Fibroblast of skin of right biceps (primary cell): Measurements from ENCODE around the gene OOSP2.
"Not testable (repeated sequence)": the region's sequence is repeated elsewhere in the genome, so short reads cannot be mapped to it uniquely, and the experiment has no call there.

Experiments
- DNase-seq: peaks from one replicate; pipeline ENCODE4 v3.0.0-alpha.2; 2013

Gene OOSP2, protein sequence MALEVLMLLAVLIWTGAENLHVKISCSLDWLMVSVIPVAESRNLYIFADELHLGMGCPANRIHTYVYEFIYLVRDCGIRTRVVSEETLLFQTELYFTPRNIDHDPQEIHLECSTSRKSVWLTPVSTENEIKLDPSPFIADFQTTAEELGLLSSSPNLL

DNA sequence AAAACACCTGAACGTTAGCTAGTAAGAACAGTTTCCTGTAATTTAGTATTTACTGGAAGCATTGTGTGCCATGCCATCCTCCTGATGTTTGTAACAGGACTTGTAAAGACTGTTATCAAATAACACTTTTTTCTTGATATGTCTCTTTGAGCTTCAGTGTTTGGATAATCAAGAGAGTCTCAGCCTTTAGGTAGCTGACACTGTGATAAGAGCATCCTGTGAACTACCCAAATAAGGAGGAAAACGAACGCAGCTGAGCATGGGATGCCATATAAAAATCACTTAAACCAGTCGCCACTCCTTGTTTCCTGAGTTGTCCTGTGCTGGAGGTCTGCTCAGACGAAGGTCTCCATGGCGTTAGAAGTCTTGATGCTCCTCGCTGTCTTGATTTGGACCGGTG, at the start of gene OOSP2:
OOSP2 (plus strand) TSS at position 301 of the 400 bp plus-strand sequence; CDS start at position 352, 51 bp downstream.
- no peak for DNase-seq

DNA sequence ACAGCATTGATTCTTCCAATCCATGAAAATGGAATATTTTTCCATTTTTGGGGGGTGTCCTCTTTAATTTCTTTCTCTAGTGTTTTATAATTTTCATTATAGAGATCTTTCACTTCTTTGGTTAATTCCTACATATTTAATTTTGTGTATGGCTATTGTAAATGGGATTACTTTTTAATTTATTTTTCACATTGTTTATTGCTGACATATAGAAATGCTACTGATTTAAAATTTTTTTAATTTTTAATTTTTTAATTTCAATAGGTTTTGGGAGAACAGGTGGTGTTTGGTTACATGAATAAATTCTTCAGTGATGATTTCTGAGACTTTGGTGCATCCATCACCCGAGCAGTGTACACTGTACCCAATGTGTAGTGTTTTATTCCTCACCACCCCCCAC, 49.8 kb upstream of the OOSP2 start:
- DNase-seq, result no peak

DNA sequence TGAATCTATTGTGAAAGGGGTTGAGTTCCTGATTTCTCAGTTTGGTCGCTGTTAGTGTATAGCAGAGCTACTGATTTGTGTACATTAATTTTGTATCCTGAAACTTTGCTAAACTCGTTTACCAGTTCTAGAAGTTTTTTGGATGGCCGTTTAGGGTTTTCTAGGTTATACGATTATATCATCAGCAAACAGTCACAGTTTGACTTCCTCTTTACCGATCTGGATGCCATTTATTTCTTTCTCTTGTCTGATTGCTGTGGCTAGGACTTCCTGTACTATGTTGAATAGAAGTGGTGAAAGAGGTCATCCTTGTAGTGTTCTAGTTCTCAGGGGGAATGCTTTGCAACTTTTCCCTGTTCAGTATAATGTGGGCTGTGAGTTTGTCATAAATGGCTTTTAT, 47.8 kb upstream of the OOSP2 start:
- DNase-seq, result no peak

DNA sequence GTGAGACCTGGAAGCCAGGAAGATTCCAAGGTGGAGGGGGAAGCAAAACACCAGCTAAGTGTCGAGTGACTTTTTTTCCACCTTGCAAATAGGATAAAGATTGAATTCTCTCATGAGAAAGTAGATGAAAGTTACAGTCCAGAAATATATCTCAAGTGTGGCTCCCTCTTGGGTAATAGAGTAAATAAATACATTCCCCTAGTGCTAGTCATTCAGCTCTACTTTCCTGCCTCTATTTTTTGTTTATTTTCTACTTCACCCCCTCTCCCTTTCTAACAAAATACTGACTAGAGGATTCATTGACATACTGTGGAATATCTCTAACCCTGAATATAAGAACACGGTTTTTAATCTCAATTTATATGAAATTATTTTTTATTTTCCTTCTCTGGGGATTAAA, 42.4 kb upstream of the OOSP2 start:
- DNase-seq, result no peak

DNA sequence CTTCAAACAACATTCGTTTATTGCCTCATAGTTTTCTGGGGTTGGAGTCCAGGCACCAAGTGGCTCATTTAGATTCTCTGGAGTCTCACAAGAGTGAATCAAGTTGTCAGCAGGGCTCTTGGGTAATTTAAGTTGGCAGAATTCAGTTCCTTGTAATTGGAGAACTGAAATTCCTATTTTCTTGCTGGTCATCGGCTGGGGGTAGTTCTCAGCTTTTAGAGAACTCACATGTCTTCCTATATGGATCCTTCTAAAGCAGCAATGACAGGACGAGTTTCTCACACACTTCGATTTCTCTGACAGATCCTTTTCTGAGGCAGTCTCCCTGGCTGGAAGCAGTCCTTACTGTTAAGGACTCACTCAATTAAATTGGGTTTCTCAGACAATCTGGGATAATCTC, 40.5 kb upstream of the OOSP2 start:
- DNase-seq, result no peak

DNA sequence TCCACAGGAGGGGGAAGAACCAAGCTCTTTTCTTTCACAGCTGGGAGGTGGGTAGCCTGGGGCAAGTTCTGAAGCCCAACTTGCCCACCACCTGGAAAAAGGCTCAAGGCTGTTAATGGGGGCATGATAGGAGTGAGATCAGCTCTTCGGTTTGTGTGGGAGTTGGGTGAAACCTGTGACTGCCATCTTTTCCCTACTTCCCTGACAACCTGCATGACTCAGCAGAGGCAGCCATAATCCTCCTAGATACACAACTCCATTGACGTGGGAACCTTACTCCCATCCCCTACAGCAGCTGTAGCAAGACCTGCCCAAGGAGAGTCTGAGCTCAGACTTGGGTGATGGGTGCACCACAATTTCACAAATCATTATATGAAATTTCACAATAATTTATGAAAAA, 36.5 kb upstream of the OOSP2 start:
- DNase-seq, result no peak

DNA sequence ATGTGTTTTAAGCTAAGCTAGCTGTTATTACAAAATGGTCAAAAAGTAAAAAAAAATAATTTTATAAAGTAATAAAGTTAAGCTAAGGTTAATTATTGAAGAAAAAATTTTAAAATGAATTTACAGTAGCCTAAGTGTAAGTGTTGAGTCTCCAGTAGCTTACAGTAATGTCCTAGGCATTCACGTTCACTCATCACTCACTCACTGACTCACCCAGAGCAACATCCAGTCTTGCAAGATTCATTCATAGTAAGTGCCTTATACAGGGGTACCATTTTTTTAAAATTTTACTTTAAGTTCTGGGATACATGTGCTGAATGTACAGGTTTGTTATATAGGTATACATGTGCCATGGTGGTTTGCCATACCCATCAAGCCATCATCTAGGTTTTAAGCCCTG, 34.8 kb upstream of the OOSP2 start:
- DNase-seq, result no peak

DNA sequence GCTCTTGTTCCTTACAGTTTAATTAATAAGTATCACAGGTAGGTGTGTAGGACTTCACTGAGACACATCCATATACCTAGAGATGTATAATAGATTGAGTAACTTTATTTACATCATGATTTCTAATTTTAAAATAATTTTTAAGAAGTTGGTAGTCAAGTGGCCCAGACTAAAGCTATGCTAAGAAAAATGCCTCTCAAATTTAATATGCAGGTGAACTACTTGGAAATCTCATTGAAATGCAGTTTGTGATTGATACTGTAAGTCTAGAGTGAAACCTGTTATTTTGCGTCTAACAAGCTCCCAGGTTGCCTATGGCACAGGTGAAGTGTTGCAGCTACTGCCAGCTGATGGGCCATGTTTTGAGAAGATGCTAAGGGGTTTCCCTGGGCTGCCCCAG, 23.3 kb upstream of the OOSP2 start, which contains the start of gene OOSP4B:
OOSP4B (plus strand) TSS at position 301 of the 400 bp plus-strand sequence.
- DNase-seq, result no peak

DNA sequence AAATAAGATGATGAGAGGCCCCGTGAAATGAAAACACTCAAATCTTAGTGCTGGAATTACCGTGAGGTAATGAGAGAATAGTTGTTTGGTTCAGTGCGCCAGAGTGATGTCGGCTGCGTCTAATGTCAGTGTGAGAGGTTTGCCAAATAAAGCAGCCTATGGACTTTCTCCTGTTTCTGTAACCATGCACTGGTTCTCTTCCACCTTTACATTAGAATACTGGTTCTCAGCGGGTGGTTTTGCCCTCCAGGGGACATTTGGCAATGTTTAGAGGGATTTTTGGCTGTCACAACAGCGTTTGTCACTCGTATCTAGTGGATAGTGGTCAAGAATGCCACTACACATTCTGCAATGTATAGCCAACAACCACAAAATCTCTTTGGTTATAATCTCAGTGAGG, 22.2 kb upstream of the OOSP2 start:
- no peak for DNase-seq

DNA sequence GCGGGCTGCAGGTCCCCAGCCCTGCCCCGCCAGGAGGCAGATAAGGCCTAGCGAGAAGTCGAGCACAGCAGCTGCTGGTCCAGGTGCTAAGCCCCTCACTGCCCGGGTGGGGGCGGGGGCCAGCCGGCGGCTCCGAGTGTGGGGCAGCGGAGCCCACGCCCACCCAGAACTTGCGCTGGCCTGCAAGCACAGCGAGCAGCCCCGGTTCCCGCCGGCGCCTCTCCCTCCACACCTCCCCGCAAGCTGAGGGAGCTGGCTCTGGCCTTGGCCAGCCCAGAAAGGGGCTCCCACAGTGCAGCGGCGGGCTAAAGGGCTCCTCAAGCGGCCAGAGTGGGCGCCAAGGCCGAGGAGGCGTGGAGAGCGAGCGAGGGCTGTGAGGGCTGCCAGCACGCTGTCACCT, 19.8 kb upstream of the OOSP2 start:
- DNase-seq, result not testable (repeated sequence)

DNA sequence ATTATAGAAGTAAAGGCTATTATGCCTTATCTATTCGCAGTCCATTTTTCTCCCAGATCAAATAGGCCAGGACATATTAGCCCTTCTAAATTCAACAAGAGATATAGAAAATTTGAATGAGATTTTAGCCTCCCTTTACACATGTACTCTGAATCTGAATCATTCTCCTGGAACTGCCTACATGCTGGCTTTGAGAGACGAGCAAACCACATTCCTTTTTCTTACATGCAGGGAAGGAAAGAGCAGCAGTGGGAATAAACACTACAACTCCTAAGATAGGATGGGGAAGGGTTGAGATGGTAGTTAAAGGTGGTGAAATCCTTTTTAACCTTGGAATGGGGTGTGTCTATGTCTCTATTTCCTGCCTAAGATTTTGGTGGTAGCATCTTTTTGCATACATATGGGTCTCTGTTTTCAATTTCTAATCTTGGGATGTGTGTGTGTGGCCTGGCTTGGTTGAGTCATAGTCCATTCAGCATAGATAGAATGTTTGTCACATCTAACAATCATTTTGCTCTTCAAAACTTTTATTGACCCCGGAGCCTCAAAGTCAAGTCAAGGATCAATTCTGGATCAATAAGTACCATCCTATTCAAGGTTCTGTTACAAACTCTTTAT, 11.1 kb upstream of the OOSP2 start:
- DNase-seq, result no peak

DNA sequence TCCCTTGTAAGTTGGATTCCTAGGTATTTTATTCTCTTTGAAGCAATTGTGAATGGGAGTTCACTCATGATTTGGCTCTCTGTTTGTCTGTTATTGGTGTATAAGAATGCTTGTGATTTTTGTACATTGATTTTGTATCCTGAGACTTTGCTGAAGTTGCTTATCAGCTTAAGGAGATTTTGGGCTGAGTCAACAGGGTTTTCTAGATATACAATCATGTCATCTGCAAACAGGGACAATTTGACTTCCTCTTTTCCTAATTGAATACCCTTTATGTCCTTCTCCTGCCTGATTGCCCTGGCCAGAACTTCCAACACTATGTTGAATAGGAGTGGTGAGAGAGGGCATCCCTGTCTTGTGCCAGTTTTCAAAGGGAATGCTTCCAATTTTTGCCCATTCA, 10.2 kb downstream of the OOSP2 start:
- not testable (repeated sequence) for DNase-seq

DNA sequence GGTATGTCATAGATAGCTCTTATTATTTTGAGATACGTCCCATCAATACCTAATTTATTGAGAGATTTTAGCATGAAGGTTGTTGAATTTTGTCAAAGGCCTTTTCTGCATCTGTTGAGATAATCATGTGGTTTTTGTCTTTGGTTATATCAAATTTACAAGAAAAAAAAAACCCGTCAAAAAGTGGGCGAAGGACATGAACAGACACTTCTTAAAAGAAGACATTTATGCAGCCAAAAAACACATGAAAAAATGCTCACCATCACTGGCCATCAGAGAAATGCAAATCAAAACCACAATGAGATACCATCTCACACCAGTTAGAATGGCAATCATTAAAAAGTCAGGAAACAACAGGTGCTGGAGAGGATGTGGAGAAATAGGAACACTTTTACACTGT, 10.6 kb downstream of the OOSP2 start:
- not testable (repeated sequence) for DNase-seq

DNA sequence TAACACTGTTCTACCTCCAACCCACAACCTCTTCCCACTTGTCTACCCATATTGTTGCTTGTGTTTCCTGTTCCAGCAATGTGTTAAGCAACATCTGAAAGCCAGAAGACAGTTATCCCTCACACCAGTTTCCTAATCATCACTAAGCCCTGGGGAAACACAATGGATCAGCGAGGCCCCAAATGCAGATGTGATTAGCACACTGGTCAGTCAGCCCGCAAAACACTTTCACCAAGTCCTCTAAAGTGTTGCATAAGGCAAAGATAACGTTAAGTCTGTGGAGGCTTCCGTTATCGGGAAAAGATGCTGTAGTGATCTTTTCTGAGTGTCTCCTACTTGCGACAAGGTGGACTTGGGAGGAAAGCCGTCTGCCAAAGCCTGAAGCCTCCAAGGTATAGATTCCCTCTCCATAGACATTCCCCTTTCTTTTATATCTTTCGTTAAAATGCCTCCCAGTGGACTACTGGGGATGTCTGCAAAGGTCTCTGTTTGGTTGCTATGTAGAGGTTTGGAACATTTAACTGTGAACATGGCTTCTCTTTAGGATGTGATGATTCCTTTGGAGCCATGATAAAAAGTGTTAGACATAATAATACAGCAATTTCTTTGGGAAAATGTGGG, 16.2 kb downstream of the OOSP2 start, which contains the start of gene MS4A3:
MS4A3 (plus strand) TSS at position 317 of the 621 bp plus-strand sequence. CDS start 4,496 bp downstream, outside the sequence.
- DNase-seq, result no peak

DNA sequence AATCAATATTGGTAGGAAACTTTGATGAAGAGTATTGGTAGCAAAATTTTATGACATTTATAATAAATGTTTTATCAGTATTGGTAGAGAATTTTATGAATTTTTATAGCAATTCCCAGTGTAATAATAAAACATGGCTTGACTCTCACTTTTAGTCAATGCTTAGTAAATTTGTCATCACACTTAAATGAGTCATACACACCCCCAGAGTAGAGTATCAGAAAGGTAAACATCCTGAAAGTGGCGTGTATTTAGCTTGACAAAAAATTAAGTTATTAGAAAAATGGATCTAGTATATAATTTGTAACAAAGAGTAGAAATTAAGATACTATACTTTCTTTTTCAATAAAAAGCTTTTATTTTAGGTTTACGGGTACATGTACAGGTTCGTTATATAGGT, 18.8 kb downstream of the OOSP2 start:
- DNase-seq, result no peak

DNA sequence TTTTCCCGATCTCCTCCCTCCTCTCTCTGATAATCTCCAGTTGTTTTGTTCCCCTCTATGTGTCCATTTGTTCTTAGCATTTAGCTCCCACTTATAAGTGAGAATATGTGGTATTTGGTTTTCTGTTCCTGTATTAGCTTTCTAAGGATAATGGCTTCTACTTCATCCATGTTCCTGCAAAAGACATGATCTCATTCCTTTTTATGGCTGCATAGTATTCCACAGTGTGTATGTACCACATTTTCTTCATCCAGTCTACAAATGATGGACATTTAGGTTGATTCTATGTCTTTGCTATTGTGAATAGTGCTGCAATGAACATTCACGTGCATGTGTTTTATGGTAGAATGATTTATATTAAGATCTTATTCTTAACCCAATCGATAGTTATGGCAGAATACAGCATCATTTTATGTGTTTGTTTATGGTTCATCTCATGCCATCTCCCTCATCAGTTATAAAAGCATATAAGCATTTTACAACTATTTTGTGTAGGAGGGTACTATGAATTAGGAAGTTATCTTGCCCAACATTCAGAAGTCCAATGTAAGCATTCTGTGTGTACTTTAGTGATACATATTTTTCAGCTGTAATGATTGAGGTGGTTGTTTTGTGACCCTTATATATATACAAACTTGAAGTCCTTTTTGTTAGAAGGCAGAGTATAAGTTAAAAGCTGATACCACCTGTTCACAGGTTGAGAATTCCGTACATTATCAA, 19.5 kb downstream of the OOSP2 start:
- no peak for DNase-seq

DNA sequence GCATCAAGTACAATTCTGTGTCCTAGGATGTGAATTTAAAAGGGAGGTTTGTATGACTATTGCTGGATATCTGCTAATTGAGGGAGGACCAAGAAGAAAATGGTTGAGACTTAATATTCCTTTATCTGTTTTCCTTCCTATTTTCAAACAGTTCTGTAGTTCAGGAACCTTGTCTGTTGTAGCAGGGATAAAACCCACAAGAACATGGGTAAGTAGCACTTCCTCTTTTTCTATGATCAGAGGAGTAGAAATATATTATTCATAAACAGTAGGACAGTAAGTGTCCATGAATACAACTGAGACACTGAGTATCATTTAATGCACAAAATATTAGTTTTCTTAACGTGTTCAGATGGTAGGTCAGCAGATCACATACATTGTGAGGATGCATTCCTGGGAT, 23.9 kb downstream of the OOSP2 start:
- no peak for DNase-seq

DNA sequence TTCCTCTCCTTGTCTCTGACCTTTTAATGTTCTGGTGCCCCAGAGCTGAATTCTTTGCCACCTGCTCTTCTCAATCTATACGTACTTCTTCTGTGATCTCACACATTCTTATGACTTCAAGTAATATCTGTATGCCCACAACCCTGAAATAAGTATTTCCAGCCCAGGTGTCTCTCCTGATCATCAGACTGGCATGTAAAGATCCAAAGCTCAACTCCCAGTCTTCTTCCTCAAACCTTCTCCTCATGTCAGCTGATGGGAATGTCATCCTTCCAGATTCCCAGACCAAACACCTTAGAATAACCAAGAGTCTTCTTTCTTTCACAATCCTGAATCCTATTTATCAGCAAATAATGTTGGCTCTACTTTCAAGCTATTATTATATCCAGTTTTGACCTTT, 25.6 kb downstream of the OOSP2 start:
- DNase-seq, result no peak

DNA sequence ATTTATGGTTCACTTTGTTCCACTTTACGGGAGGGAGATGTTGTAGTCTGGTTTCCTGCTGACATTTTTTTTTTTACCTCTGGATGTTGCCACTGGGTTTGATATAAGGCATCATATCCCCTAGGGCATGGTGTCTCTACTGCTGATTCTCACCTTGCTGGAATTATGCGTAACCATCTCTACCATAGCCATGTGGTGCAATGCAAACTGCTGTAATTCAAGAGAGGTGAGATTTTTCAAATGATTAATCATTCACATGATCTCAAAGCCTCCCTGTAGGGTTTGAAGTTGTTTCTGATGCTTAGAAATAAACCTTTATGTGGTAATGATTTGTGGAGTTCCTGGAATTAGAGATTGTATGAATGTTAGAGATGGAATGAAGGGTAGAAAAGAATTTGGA, 29.2 kb downstream of the OOSP2 start:
- DNase-seq, result no peak

DNA sequence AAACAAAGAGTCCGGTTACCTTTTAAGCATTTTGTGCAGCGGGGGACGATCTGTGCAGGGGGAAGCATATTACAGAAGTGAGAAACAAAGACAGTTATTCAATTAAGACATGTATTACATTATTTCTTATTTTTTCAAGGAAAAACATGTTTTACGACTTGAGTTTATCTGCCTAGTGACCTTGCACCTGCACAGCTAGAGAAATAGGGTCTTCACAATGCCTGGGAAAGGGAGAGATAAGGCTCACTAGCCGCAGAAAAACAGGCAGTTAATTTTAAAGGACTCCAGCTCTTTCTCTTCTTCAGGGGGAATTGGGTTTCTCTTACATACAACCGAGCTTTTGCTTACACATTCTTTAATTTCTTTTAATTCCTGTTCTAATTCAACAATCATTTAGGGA, 31.4 kb downstream of the OOSP2 start:
- not testable (repeated sequence) for DNase-seq

DNA sequence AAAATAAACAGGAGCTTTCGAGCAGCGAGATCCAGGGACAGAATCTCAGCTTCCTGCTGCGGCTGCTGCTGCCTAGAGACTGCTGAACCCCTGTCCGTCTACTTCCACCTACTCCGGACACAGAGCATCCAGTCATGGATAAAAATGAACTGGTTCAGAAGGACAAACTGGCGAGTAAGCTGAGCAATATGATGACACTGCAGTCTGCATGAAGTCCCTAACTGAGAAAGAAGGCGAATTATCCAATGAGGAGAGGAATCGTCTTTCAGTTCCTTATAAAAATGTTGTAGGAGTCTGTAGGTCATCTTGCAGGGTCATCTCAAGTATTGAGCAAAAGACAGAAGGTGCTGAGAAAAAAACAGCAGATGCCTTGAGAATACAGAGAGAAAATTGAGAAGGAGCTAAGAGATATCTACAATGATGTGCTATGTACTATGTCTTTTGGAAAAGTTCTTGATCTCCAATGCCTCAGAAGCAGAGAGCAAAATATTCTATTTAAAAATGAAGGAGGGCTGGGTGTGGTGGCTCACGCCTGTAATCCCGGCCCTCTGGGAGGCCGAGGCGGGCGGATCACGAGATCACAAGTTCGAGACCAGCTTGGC, 37.1 kb downstream of the OOSP2 start:
- no peak for DNase-seq

DNA sequence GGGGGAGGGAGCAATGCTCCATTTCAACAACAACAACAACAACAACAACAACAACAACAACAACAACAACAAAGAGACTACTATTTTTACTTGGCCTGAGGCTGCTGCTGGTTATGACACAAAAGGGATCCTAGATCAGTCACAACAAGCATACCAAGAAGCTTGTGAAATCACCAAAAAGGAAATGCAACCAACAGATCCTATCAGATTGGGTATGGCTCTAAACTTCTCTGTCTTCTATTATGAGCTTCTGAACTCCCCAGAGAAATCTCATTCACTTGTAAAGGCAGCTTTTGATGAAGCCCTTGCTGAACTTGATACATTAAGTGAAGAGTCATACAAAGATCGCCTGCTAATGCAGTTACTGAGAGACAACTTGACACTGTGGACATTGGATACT, 37.8 kb downstream of the OOSP2 start:
- DNase-seq, result no peak

DNA sequence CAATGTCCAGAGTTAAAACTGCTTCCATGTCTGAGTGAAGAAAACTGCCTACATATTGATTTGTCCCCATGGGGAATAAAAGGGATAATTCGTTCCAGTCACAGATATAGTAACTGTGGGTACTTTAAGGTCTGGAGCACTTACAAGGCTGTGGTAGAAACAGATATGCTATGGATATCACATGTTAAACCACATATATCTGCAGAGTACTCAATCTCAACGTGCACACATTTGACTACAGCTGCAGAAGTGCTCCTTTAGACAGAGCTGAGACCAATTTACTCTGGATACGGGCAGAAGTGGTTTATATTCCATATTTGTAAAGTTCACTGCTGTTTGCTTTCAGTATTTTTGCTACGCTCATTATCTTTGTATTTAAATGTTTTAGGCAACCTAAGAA, 38.5 kb downstream of the OOSP2 start:
- no peak for DNase-seq
